Measurements from ENCODE around the gene GOLIM4.
"Not testable (repeated sequence)": the region's sequence is repeated elsewhere in the genome, so short reads cannot be mapped to it uniquely, and the experiment has no call there.

The GOLIM4 gene

DNA sequence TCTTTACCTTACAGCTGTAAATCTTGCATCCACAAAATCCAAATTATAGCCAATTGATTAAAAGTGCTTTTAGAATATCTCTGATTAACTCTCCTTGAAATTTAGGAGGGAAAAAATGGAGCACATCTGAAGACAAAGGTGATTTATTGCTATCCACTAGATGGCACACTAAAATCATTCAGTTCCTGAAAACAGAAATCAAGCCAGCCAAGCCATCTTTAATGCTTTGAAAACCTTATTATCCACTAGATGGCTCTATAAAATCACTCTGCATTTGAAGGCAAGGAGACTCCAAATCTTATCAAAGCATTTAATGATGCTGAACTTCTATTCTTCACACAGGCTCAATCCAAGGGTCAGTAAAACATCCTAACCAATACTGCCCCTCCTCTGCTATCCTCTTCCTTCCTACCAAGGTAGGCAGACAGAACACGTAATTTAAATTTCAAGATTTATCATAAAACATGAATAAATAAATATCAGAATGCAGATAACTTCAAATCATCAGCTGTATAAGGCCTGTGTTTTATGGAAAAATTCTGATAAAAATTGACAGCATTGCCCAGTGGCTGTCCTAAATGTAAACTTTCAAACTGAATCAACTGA is 48.4 kb downstream of the GOLIM4 start:
- peak; percentile 35 for DNase-seq

DNA sequence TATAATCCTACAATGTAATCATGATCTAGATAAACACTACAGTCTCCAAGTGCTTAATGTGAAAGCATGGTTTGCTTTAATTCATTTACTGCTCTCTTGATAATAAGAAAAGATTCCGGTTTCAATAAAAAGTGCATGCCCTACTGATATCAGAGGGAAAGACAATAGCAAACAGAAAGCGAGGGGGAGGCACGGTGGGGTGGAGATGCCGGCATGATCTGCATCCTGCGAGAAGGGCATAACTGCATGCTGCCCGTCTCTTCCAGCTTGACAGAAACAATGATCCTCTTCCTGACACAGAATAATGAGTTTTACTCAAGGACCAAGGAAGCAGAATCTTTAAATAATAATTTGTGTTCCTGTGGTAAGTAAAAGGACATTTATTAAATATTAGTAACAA is 51.7 kb downstream of the GOLIM4 start:
- DNase-seq: no peak

DNA sequence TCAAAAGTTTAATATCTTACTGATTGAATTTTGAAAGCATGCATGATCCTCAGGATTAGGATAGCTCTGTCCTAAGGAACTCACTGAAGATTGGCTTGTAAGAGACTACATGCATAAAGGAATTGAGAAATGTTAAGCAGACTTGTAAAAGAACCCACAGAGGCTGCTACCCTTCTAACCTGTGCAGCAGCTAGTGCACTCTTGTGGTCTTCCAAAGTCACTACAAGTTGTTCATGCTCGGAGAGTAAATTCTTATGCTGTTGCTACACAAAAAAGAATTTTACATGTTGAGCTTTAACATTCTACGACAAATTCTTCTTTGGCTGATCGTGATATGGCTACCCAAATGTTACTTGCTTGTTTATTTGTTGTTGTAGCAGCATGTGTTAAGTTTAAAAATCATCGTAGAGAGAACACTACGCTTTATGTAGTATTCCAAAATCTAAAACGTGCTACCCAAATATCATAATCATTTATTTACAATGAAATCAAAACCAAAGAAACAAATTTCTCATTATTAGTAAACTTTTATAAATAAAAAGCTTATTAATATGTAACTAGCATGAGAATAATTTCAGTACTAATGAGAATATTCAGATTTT is 55.0 kb downstream of the GOLIM4 start:
- DNase-seq: no peak

DNA sequence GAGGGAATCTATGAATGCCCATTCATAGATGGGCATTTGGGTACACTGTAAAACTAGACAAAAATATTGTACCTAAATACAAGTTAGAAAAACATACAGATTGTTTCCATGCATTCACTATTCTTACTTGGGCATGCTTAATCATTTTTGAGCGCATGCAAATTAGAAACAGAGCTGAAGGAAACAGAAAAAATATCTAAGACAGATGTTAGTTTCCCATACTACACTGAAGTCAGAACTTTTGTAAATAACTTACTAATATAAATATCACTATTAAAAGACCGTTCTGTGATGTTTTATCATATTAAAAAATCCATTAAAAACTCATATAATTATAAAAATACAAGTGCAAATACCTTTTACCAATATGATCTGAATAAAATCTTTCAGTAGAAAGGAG is 58.7 kb downstream of the GOLIM4 start:
- no peak for DNase-seq

DNA sequence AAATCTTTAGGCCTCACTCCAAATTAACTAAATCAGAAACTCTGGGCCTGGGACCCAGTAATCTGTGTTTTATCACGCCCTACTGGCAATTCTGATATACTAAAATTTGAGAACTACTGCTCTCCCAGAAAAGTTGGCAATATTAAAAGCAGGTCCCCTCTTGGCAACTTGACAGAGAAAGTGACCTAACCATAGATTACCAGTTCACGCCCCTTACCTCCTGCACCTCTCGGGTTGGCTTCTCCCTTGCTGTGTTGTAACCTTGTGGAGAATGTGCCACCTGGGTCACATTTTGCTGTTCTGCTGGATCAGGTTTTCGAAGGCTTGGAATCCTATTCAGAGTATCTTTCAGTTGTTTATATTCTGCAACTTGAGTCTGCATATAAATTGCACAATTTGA is 59.1 kb downstream of the GOLIM4 start:
- DNase-seq: no peak

DNA sequence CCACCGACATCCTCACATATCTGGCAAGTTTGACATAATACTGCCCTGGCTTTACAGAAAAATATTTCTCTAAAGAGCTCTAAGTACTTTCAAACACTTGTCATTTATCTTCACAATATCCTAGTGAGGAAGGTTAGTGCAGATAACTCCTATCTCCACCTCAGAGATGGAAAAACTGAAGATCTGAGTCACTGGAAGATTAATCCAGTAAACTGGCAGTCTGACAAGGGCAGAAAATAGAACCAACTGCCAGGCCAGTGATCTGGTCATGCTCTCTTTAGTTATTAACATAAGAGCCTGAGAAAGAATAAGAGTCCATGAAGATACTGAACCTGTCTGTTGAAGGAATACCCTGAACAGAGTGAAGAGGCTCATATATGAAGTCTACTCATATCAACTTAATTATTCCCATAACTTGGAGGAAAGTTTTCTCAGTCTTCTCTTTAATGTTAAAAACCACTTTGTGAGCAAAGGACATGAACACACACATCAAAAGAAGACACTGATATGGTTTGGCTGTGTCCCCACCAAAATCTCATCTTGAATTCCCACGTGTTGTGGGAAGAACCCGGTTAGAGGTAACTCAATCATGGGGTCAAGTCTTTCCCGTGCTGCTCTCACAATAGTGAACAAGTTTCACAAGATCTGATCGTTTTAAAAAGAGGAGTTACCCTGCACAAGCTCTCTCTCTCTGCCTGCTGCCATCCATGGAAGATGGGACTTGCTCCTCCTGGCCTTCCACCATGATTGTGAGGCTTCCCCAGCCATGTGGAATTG is 61.4 kb downstream of the GOLIM4 start:
- DNase-seq: no peak

DNA sequence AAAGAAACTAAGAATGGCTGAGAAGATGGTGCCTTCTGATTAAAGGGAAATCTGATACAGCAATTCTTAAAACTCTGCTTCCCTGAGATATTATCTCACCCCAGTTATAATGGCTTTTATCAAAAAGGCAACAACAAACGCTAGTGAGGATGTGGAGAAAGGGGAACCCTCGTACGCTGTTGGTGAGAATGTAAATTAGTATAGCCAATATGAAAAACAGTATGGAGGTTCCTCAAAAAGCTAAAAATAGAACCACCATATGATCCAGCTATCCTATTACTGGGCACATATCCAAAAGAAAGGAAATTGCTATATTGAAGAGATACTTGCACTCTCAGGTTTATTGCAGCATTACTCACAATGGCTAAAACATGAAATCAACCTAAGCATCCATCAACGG is 65.1 kb downstream of the GOLIM4 start:
- DNase-seq: no peak

DNA sequence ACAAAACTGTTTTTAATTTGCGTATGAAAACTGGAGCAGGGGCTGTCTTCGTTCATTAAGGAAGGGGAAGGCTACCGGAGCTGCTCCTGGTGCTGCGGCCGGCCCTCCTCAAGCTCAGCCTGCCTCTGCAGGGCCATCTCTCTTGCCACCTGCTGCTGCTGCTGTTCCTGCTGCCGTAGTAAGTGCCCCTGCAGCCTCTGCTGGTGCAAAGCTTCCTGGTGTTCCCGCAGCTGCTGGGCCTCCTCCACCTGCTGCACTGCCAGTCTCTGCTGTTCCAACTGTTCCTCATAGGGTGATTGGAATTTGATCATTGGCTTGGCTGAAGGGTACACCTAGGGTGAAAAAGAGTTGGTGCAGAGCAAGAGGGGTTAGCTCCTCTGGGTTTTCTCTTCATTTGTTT is 66.0 kb downstream of the GOLIM4 start:
- no peak for DNase-seq

DNA sequence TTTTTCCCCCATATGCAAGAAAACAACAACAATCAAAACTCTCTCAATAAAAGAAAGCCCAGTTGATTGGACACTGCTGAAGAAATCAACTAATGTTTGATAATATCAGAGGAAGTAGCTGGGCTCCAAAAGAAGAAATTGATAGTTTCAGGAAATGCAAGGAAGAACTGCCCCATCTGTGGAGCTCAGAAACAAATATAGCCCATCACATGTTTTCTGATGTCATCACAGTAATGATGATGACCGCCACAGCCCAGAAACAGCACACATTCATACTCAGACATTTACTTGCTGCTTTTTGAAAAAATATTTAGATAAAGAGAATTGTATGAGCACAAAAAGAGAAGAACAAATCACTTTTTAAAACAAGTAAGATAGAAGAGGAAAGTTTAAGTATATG is 67.6 kb downstream of the GOLIM4 start:
- DNase-seq: no peak

DNA sequence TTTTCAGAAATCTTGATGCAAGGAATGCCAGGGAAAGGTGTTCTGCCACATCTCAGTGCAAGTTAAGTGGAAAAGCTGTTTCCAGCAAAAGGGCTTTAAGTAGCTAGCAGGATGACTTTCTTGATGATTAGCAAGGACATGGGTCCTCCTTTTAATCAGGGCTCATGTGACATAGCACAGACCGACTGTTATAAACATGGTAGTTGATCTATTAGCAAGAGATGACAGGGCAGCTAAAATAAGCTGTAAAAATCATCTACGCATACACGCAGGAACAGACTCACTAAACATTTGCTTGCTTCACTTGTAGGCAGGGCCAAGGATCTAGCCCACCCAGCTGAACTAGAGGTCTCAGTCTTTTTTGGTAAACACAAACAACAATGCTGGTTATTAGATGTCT is 69.0 kb downstream of the GOLIM4 start:
- DNase-seq: no peak

DNA sequence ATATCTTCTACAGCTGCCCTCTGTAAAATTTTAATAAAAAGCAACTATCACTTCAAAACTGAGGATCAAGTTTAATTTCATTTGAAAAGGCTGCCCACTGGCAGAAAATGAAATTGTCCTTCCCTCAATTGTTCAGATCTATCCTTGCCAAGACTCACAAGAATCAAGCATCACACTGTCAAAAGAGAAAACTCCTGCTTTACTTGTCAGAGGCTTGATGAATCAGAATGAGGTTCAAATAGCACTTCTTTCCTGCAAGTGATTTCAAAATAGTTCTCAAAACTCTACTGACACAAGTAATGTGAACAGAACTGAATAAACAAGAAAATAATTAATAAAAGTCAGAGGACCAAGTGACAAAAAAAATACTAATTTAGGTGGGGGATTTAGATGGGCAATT is 70.6 kb downstream of the GOLIM4 start:
- DNase-seq: no peak

DNA sequence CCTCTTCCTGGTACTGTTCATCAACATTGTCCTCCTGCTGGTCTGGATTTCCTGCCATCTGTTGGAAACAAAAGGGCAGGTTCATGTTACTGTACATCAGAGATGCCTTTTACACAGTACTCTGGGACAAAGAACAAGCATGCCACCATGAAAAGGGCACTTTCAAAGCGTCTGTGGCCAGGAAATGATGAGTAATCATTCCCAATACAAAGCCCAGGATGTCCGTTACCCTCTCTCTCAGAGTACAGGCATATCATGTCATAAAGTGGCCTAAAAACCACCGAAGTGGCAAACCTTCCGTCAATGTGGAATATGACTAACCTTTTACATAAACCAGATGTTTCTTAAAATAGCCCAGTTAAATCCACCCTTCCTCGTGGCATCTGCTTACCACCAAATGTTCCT is 71.2 kb downstream of the GOLIM4 start:
- no peak for DNase-seq

DNA sequence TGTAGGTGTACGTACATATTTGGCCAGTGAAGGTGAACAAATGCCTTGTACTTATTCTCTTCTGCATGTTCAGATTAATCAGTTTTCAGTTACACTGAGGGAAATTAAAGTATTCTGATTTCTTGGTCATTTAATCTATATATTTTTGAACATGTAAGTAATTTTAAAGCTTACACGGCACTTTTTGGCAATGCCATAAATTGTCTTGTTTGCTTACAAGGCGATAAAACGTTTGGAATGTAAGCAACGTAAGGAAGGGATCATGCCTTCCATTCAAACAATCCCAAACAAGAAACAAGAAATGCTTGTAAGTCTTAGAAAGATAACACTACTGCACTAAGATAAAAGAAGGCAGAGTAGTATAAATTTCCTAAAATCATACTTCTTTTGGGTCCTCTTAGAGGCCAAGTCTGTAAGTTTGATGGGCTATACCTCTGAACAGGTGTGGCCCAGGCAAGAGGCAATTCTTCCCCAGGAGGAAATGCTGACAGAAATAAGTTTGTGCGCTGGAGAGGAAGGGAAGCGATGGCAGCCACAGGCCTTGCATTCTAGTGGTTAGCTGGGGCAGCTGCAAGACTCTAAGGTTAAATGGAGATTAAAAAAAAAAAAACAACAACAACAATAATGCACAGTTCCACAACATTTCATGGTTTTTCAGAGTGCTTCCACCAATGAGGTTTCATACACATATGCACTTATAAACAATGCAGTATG is 73.8 kb downstream of the GOLIM4 start:
- no peak for DNase-seq

DNA sequence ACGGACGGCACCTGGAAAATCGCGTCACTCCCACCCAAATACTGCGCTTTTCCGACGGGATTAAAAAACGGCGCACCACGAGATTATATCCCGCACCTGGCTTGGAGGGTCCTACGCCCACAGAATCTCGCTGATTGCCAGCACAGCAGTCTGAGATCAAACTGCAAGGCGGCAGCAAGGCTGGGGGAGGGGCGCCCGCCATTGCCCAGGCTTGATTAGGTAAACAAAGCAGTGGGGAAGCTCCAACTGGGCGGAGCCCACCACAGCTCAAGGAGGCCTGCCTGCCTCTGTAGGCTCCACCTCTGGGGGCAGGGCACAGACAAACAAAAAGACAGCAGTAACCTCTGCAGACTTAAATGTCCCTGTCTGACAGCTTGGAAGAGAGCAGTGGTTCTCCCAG is 84.4 kb downstream of the GOLIM4 start:
- not testable (repeated sequence) for DNase-seq

DNA sequence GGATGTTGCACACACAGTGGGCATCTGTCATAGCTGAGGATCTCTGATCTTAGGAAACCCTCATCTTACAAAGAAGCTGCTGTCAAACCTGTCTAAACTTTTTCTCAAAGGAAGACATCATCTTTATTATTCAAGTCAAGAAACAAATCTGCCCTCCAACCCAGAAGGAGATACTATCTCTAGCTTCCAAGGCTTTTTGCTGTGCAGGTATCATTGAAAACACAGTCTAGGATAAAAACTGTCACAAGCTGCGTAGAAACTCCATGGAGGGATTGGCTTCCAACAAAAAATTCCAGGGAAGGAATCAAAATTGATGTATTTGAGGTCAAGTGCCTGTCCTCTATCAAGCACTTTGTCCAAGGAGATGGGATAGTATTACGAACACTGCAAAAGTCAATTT is 89.1 kb downstream of the GOLIM4 start:
- DNase-seq: no peak

DNA sequence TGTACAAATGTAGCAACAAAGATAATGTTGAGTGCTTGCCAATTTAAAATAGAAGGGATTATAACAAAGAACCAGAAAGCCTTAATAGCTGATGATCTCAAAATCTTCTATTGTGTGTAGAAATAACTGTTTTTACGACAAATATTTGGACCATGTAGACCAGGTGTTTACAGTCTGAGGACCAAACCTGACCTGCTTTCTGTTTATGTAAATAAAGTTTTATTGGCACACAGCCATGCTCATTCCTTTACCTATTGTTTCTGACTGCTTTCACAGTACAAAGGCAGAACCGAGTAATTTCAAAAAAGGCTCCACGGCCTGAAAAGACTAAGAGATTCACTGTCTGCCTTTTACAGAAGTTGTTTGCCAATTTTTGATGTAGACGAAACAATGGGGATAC is 91.8 kb downstream of the GOLIM4 start:
- DNase-seq: no peak

DNA sequence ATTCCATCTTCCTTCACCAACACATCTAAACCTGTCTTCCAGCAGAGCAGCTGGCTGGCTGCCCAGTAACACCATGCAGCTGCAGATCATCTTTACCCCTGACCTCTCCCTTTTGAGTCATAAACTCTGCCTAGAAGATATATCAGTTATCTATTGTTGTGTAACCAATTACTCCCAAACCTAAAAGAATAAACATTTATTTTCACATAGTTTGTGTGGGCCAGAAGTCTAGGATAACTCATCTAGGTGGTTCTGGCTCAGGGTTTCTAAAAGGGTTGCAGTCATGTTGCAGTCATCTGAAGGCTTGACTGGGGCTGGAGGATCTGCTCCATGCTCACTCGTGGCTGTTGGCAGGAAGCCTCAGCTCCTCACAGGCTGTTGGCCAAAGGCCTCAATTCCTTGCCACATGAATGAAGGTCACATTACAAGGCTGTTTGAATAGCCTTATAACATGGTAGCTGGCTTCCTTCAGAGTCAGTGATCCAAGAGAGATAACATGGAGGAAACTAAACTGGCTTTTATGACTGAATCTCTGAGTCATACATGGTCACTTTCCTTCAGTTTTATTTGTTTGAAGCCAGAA is 92.8 kb downstream of the GOLIM4 start:
- no peak for DNase-seq

DNA sequence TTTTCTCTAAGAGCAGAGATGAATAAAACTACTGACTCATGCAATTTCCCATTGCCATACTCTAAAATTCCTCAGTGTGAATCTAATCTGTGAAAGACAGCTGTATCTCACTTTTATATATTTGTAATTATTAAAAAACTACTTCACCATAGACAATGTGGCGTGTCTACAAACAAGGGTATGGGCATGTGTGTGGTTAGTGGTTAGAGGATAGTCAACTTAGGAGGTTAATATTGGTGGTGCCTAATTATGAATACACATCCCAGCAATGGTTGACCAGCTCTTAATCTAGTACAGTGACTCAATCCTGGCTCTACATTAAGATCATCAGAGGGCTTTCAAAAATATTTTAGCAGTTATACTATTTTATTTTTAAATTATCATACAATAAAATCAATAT is 94.5 kb downstream of the GOLIM4 start:
- no peak for DNase-seq

DNA sequence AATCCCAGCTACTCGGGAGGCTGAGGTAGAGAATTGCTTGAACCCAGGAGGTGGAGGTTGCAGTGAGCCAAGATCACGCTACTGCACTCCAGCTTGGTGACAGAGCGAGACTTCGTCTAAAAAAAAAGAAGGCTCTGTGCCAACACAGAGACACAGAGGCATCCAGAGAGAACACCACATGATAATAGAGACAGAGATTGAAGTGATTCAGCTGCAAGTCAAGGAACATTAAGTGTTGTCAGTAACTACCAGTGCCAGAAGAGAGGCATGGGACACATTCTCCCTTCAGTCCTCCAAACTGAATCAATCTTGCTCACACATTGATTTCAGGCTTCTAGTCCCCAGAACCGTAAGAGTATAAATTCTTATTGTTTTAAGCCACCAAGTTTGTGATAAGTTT is 97.5 kb downstream of the GOLIM4 start:
- no peak for DNase-seq

DNA sequence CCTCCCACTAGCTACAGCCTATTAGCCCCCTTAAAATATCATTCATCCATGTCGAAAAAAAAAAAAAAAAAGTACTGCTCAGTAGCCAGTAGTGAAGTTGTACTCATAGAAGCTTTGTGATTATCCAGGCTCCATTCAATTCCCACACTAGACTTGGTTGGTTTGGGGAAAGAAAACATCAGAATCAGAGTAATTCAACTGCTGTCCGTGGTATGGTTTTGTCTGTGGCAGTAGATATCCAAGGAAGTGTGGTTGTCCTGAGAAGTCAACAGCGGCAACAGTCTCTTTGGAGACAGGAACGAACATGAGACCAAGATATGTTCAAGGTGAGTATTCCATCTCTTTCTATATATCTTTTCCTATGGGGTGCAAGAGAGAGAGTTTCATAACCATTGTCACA is 99.2 kb downstream of the GOLIM4 start:
- no peak for DNase-seq

DNA sequence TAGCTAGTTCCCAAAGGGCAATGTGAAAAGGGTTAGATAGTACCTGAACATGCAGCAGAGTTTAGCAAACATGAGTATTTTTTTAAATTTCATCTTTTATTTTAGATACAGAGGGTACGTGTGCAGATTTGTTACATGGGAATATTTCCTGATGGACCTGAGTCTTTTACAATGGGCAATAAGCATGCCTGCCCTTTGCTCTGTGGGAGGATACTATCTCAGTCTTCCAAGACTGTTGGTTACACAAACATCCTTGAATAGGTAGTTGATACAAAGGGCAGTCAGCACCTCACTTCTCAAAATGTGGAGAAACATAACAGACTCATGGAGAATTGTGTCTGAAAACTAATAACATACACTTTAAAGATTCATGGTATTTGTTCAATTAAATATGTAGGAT is 103.3 kb downstream of the GOLIM4 start:
- no peak for DNase-seq

DNA sequence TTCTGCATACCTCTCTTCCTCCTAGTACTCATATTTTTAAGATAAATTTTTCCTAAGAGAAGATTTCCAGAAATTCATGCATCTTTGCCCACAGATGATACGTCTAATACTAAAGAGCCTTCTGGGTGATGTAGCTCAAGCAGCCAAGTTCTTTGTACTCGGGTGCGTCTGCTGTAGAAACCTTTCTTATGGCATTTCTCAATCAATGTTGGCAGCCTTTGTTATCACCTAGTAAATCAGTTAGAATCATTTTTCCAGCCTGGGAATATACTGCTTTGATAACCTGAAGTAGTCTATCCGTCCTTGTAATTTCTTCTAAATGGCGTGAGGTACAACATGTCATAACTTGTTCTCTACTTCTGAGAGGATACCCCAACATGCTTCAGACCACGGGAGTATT is 104.5 kb downstream of the GOLIM4 start:
- DNase-seq: no peak

DNA sequence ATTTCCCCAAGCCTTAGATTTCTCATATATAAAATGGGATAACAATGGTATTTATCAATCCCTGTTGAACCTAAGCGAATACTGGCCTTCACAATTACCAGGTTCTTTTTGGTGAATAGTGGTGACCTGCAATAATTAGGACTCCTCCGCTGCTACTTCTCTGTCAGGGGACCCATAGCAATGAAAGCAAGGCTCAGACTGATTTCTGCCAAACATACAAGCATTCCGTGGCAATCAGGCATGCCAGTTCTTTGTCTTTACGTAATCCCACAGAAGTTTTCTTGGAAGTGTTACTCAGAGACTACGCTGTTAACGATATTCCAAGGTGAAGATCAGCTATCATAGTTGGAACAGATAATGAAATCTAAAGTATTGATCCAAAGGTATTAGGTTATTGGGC is 105.7 kb downstream of the GOLIM4 start:
- DNase-seq: no peak

DNA sequence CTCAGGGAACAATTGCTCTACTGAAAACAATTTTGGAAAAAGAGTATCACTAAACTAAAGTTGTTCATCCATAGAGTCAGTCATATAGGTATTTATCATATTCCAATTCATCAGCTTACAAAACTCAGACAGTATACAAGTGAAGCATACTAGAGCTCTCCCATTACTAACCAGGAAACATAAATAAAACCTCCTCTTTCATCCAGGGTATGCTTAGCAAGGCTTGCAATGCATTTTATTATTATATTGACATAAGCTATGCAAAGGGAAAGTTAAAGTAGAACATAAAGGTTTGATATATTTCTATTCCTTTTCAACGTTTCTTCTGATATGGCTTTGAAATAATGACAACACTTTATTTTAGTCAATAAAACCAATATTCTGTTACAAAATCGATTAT is 106.7 kb downstream of the GOLIM4 start:
- DNase-seq: no peak

Measured in CD4-positive, alpha-beta T cell treated with Interleukin-21 for 1 hour (primary cell).